GM18519 (cell line): ENCODE results near the gene ZBTB20.
A peak's percentile ranks its signal among the peaks of the same experiment; 100 is the strongest.

ENCODE experiments used
- ATAC-seq: cut with Tn5 transposase; IDR thresholded peaks from one replicate; pipeline ENCODE4 v1.9.1; 2021; ENCODE audit warnings: mild to moderate bottlenecking, moderate library complexity; ENCODE audit not compliant: unreplicated experiment, low FRiP score

Gene ZBTB20

GRCh38 chr3:114739627-114740026 lies 407.5 kb downstream of the ZBTB20 start:
- ATAC-seq, result no peak

DNA sequence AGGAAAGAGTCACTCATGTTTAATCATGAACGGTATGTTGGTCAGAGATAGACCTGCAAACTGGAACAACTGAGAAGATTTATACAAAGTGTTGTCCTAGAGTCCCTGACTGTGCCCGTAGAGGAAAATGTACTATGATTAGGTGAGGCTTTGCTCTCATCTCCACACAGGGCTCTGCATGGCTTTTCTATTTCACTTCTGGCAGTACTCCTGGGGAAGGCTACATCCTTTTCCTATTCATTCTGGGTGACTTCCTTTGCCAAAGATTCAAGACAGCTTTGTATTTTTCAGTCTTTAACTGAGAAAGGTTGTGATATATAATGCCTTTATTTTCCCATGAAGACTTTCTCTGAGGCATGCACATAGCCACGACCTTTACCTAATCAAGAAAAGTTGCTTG lies 414.7 kb downstream of the ZBTB20 start:
- ATAC-seq, result no peak

DNA sequence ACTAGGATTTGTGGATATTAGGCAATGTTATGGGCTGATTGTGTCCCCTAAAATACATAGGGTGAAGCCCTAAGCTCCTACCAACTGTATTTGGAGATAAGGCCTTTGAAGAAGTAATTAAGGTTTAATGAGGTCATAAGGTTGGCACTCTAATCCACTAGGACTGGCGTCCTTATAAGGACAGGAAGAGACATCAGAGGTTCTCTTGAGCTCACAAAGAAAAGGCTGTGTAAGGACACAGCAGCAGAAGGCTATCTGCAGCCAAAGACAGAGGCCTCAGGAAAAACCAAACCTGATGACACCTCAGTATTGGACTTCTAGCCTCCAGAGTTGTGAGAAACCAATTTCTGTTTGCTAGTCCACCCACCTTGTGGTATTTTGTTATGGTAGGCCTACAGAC lies 416.7 kb downstream of the ZBTB20 start:
- ATAC-seq, result no peak

GRCh38 chr3:114727373-114727772 lies 419.7 kb downstream of the ZBTB20 start:
- ATAC-seq, result peak; percentile 89

DNA sequence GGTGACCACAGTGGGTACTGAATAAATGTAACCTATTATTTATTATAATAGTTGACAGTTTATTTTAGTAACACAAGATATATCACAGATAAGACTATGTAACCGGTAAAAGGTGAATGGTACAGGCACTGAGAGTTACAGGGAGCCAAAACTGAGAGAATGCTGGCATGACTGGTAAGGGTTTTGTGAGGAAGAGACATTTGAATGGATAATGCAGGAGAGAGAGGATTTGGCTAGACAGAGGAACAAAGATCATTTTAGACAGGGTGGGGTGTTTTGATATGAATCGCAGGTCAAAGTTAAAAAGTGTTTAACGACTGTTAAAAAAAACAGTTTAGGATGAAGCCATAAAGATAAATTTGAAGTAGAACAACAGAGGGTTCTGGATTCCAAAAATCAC lies 421.1 kb downstream of the ZBTB20 start:
- ATAC-seq, result no peak

DNA sequence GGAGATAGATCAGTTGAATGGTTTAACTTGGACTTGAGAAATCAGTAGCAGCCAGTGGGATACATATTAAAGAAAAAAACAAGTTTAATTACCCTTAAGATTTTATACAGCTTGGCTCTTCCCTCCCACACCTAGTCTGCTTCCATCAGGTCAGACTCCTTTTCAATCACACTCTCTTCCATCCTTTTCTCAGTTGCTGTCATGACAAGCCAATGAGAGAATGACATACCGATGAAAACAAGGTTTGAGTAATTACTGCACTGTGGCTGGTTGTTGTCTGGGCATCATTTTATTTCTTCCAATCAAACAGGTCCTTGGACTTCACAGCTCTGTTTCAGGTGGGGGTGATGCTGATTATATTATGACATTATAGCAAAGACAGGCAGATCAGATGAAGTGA lies 424.6 kb downstream of the ZBTB20 start:
- ATAC-seq, result no peak

GRCh38 chr3:114721864-114722263 lies 425.2 kb downstream of the ZBTB20 start:
- peak; percentile 65 for ATAC-seq

DNA sequence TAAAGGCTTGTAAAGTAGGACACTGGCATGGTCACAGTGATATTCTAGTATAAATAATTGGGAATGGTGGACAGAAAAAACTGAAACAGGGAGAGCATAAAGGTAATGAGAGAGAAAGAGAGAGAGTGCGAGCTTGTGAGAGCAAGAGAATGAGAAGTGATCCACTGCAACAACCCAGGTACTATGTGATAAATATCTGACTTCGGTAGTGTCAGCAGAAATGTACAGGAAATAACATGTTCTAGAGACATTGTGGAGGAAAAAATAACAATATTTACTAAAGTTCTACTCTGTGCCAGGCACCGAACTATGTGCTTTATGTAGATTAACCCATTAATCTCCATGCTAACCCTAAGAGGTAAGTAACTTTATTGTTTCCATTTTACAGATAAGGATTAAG lies 425.9 kb downstream of the ZBTB20 start:
- no peak for ATAC-seq

DNA sequence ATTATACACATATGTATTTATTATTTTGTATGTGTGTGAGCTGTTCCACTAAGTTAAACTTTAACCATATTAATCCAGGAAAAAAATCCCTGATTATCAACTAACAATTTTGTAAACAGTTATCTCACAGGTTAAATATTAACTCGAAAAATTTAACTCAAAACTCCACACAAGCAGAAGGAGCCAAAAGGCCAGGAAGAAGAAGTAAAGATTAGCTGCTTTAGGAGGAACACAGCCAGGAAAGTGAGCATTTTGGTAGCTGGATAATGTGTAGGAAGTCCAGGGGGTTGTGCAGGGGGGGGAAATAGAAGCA lies 428.2 kb downstream of the ZBTB20 start:
- ATAC-seq, result no peak

DNA sequence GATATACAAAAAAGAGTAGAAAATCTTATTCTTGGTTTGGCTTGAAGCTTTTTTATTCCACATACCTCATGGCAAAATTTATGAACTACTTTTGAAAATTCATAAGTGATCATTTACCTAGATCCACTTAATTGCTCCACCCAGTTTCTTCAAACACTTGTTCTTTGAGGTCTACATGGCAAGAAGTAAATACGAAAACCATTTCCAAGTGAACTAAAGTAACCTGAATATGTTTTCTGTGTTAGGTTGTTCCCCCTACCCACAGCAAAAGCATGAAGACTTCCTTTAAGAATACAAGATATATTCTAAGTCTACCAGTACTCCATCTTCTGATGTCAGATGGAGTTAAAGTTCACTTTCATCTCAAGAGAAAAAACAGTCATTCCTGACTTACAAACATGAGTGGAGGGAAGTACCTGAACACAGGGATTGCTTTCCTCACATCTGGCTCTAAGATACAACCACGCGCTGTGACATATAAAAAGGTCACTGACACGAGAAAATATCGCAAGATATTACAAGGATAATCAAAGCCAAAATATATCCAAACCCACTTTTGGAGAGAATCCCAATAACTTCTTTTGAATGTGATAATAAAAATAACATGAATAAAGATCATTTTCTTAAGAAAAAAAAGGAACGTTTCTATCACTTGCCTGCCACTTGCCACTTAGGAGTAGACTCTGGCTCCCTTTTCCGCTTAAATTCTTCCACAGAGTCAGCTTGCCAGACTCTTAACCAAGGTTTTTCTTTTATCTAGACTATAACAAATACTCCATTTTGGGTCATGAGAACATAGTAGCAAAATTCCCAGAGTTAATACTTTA lies 428.8 kb downstream of the ZBTB20 start:
- ATAC-seq, result no peak

GRCh38 chr3:114716916-114717315 lies 430.2 kb downstream of the ZBTB20 start:
- ATAC-seq, result no peak

GRCh38 chr3:114716126-114716525 lies 431.0 kb downstream of the ZBTB20 start:
- no peak for ATAC-seq

GRCh38 chr3:114714957-114715460 lies 432.1 kb downstream of the ZBTB20 start:
- no peak for ATAC-seq

- ATAC-seq, result no peak
Observed at GRCh38 chr3:114714237-114714636, 432.9 kb downstream of the ZBTB20 start.

- ATAC-seq, result no peak
Observed at GRCh38 chr3:114712728-114713492, 434.2 kb downstream of the ZBTB20 start.

GRCh38 chr3:114711321-114711886 lies 435.7 kb downstream of the ZBTB20 start:
- ATAC-seq, result no peak

DNA sequence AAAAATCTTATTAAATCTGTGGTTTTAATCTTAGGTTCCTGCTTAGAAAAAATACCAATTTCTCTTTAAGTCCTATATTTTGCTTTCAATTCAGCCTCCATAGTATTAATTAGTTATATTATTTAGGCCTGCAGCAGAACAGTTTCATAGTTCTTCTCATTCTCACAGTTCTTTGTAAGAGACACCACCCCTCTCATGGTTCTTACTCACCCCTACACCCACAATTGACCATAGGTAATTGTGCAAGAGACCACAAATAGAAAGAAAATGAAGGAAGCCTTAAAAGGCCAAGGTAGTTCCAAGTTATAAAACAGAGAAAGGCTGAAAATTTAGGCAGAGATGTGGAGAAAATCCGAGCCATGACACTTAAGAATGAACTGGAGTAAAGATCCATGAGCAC lies 438.0 kb downstream of the ZBTB20 start:
- ATAC-seq, result no peak

GRCh38 chr3:114707252-114707860 lies 439.7 kb downstream of the ZBTB20 start:
- ATAC-seq, result no peak

- no peak for ATAC-seq
Observed at GRCh38 chr3:114706591-114707232, 440.4 kb downstream of the ZBTB20 start.

GRCh38 chr3:114700637-114701234 lies 446.4 kb downstream of the ZBTB20 start:
- ATAC-seq, result no peak
